Upper lobe of left lung (tissue), 6 donors: ENCODE data around the gene OLA1. TPM values are rescaled to one million over a fixed set of nuclear protein-coding genes. Genes with fewer than 3 reads are reported as not detected.

Experiments used
- ATAC-seq, 2 donors: fragments of 200-7000 bp; cut with Tn5 transposase; one replicate each; pipeline ENCODE4 v1.9.1; 2022; ENCODE audit warnings: mild to moderate bottlenecking in 2 of 2, moderate library complexity in 2 of 2; ENCODE audit not compliant: low FRiP score in 2 of 2
- DNase-seq, 2 donors: peaks; one replicate each; pipeline ENCODE4 v3.0.0-alpha.2; 2019 to 2020
- H3K27ac ChIP-seq, 4 donors: fragments of 200-600 bp; sonication (generic); one replicate each; pipeline ENCODE4 v1.5.1; 2016 to 2019
- H3K27me3 ChIP-seq, 4 donors: fragments of 200-600 bp; sonication (generic); one replicate each; pipeline ENCODE4 v1.5.1; 2017 to 2019
- H3K36me3 ChIP-seq, 4 donors: fragments of 200-600 bp; sonication (generic); one replicate each; pipeline ENCODE4 v1.5.1; 2016 to 2019
- H3K4me1 ChIP-seq, 4 donors: fragments of 200-600 bp; sonication (generic); one replicate each; pipeline ENCODE4 v1.5.1; 2018 to 2019
- H3K4me3 ChIP-seq, 4 donors: fragments of 200-600 bp; sonication (generic); one replicate each; pipeline ENCODE4 v1.5.1; 2017 to 2019; ENCODE audit warnings: mild to moderate bottlenecking in 2 of 4, moderate library complexity in 1 of 4
- H3K9me3 ChIP-seq, 4 donors: fragments of 200-600 bp; sonication (generic); one replicate each; pipeline ENCODE4 v1.5.1; 2018 to 2019
- EP300 ChIP-seq, 4 donors: sonication (generic); formaldehyde crosslinking; IDR thresholded peaks; one replicate each; pipeline ENCODE4 v1.5.1; 2017; ENCODE audit warnings: antibody characterized with exemption in 4 of 4, control low read depth in 2 of 4
- POLR2A ChIP-seq, 4 donors: fragments of 450-650 bp; IDR thresholded peaks; one replicate each; pipeline ENCODE4 v1.5.1; 2016 to 2017; ENCODE audit warnings: antibody characterized with exemption in 4 of 4, mild to moderate bottlenecking in 2 of 4
- POLR2AphosphoS5 ChIP-seq, 2 donors: sonication (generic); formaldehyde crosslinking; IDR thresholded peaks; one replicate each; pipeline ENCODE4 v1.5.1; 2017; ENCODE audit warnings: antibody characterized with exemption in 2 of 2
- WGBS, 2 donors: methylation state at CpG; one replicate each; pipeline ENCODE4 v1.1.5; 2017 to 2018; 5-methylcytosine and 5-hydroxymethylcytosine counted together
- total RNA-seq, 6 donors: library from RNA; depleted of rRNA in 4 of 6; stranded (reverse); fragments of >200 nt in 4 of 6; gene quantifications; one replicate each; pipeline versions ENCODE4 v1.1.0 to v1.2.1, GENCODE V29; 2016 to 2021
- TF ChIP-seq, protein P1 (sequence below), 6 experiments: fragments of 450-650 bp in 4 of 6; fragments of 200-600 bp in 2 of 6; sonication (generic) in 2 of 6; IDR thresholded peaks; one replicate each; pipeline ENCODE4 v1.5.1; 2016 to 2019; ENCODE audit warnings: antibody characterized with exemption in 6 of 6
- donor health status: DM: no; HTN: no; CAD: no; lungs with moderate emphysema.
- donor health status: DM: no; HTN: yes; CAD: no; lungs with severe emphysema.

OLA1 gene
- total RNA-seq, 6 donors from 2014 or later = 16.5 to 52.2 (median 42.0) TPM

DNA sequence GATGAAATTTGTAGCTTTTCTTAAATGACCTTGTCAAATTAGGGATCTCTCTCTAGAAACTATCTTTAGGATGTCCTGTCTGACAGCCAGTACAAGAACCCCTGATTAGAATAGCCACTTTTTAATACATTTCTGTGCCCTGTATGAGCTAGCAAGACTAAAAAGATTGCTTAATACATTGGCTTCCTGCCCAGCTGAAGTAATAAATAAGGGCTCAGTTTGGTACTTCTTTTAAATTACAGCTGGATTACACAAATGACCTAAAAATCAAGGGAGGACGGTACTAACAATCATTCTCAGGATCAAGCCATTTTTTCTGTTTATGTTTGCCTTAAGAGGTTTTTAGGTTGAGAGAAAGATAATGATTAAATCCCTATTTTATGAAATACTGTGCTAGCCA is 11.6 kb upstream of the OLA1 start:
- DNase-seq = no peak
- no peaks in the 10 kb centered on the region for H3K9me3 ChIP-seq
- TF ChIP-seq, protein P1, sequence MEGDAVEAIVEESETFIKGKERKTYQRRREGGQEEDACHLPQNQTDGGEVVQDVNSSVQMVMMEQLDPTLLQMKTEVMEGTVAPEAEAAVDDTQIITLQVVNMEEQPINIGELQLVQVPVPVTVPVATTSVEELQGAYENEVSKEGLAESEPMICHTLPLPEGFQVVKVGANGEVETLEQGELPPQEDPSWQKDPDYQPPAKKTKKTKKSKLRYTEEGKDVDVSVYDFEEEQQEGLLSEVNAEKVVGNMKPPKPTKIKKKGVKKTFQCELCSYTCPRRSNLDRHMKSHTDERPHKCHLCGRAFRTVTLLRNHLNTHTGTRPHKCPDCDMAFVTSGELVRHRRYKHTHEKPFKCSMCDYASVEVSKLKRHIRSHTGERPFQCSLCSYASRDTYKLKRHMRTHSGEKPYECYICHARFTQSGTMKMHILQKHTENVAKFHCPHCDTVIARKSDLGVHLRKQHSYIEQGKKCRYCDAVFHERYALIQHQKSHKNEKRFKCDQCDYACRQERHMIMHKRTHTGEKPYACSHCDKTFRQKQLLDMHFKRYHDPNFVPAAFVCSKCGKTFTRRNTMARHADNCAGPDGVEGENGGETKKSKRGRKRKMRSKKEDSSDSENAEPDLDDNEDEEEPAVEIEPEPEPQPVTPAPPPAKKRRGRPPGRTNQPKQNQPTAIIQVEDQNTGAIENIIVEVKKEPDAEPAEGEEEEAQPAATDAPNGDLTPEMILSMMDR (IDR thresholded peaks at IDR 0.05) = no peak
- TF ChIP-seq POLR2AphosphoS5 (IDR thresholded peaks at IDR 0.05) = no peak
- TF ChIP-seq POLR2A (IDR thresholded peaks at IDR 0.05) = no peak
- TF ChIP-seq EP300 (IDR thresholded peaks at IDR 0.05) = no peak
- no peaks in the 10 kb centered on the region for H3K27me3 ChIP-seq
- no peak overlapping the region for H3K27ac ChIP-seq
- peak in 1 of 2 donors; percentile 43 for ATAC-seq
- no peak overlapping the region for H3K4me3 ChIP-seq
- no peaks in the 10 kb centered on the region for H3K36me3 ChIP-seq
- 11 to 20% methylated on average over 1 of the region's 1 CpG for WGBS, 2 donors
- H3K4me1 ChIP-seq = no peaks in the 10 kb centered on the region

GRCh38 chr2:174254267-174254666 is 5.9 kb upstream of the OLA1 start:
- ATAC-seq (no peak), DNase-seq (no peak)
- Histone ChIP-seq H3K27ac (no peak overlapping the region), H3K36me3 (no peaks in the 10 kb centered on the region), H3K4me3 (no peak overlapping the region), H3K9me3 (no peaks in the 10 kb centered on the region), H3K4me1 (peaks cover 0 to under 1% (median 0%) of the 10 kb centered on the region in 4 donors), H3K27me3 (no peaks in the 10 kb centered on the region)
- TF ChIP-seq, protein P1 (IDR thresholded peaks at IDR 0.05) = no peak
- TF ChIP-seq POLR2A (IDR thresholded peaks at IDR 0.05) (no peak), EP300 (IDR thresholded peaks at IDR 0.05) (no peak), POLR2AphosphoS5 (IDR thresholded peaks at IDR 0.05) (no peak)
- WGBS, 2 donors = 93 to 96% methylated on average over 6 of the region's 6 CpGs

DNA sequence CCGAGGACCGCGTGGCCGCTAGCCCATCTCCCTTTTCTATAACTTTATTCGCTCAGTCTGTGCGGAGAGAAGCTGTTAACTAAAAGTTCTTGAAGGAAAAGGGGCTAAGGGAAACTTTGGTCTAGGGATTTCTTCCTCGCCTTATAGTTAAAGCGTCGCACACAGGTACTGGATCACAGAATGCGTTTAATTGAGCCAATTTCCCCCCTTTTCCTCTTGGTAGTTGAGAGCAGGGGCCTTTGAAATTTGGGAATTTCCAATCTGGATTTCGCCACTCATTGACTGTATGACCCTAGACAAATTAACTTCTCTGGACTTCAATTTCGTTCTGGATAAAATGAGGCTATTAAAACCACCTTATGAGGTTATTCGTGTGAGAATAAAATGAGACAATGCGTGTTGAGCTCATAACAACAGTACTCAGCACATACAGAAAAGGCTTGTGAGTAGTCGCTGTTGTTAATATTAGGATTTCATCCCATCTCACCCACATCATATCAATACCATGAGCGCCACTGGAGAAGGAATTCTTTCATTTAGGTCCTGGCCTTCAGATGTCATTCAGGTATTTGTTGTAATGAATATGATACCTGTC is 763 bp upstream of the OLA1 start:
- Histone ChIP-seq H3K36me3 (peaks cover 0 to 6% (median 0%) of the 10 kb centered on the region in 4 donors), H3K4me1 (peaks cover 9 to 19% (median 16%) of the 10 kb centered on the region in 4 donors), H3K9me3 (no peaks in the 10 kb centered on the region), H3K27ac (peak overlapping the region; percentile 79 to 84 (median 82)), H3K4me3 (peak overlapping the region; percentile 25 to 80 (median 72)), H3K27me3 (no peaks in the 10 kb centered on the region)
- 60 to 62% methylated on average over 16 of the region's 16 CpGs for WGBS, 2 donors
- ATAC-seq (no peak), DNase-seq (no peak)
- TF ChIP-seq, protein P1 (IDR thresholded peaks at IDR 0.05) = no peak
- TF ChIP-seq POLR2AphosphoS5 (IDR thresholded peaks at IDR 0.05) (no peak), EP300 (IDR thresholded peaks at IDR 0.05) (no peak), POLR2A (IDR thresholded peaks at IDR 0.05) (no peak)

- Histone ChIP-seq H3K4me1 (peaks cover 9 to 19% (median 16%) of the 10 kb centered on the region in 4 donors), H3K4me3 (peak overlapping the region; percentile 71 to 93 (median 77)), H3K36me3 (peaks cover 0 to 6% (median 0%) of the 10 kb centered on the region in 4 donors), H3K27ac (peak overlapping the region; percentile 79 to 84 (median 82)), H3K27me3 (no peaks in the 10 kb centered on the region), H3K9me3 (no peaks in the 10 kb centered on the region)
- TF ChIP-seq POLR2A (IDR thresholded peaks at IDR 0.05) (no peak), EP300 (IDR thresholded peaks at IDR 0.05) (no peak), POLR2AphosphoS5 (IDR thresholded peaks at IDR 0.05) (no peak)
- TF ChIP-seq, protein P1 (IDR thresholded peaks at IDR 0.05) = no peak
- 29 to 31% methylated on average over 11 to 12 of the region's 14 CpGs for WGBS, 2 donors
- DNase-seq (peak in 1 of 2 donors; percentile 53), ATAC-seq (peak in 1 of 2 donors; percentile 28)
Observed at GRCh38 chr2:174247474-174248186, 702 bp downstream of the OLA1 start.
